B cell (primary cell): ENCODE results near the gene TNFRSF9. TPM values are rescaled to one million over a fixed set of nuclear protein-coding genes. Genes with fewer than 3 reads are reported as not detected.

Experiments
- ATAC-seq: fragments of 200-7000 bp; cut with Tn5 transposase; one replicate; pipeline ENCODE4 v1.10.0; 2021; ENCODE audit warnings: low read depth, mild to moderate bottlenecking, moderate number of reproducible peaks, moderate library complexity
- CTCF ChIA-PET: fragments of 350-600 bp; sonication (Branson Sonifier 250); formaldehyde crosslinking; loops from one replicate; lab custom pipeline; 2021; ENCODE audit warnings: antibody characterized with exemption, inconsistent platforms; lab: Charles Lee
- POLR2A ChIA-PET: fragments of 350-600 bp; sonication (Branson Sonifier 250); formaldehyde crosslinking; loops from one replicate; lab custom pipeline; 2021; ENCODE audit warnings: antibody characterized with exemption; lab: Charles Lee
- DNase-seq: peaks from one replicate; pipeline ENCODE4 v3.0.0; 2013
- H2AFZ ChIP-seq: 2 replicates; pipeline ENCODE4 v1.6.1; 2012; ENCODE audit warnings: mild to moderate bottlenecking, low read depth, low read length; ENCODE audit not compliant: insufficient read depth, poor library complexity, severe bottlenecking
- H3K27ac ChIP-seq, 2 donors: 1 replicate in 1 of 2; 2 replicates in 1 of 2; pipeline ENCODE4 v1.5.1; 2012 to 2013; ENCODE audit warnings: low read length in 2 of 2, mild to moderate bottlenecking in 2 of 2, moderate library complexity in 1 of 2
- H3K27me3 ChIP-seq, 4 experiments: fragments of 200-600 bp in 1 of 4; sonication (generic) in 1 of 4; replicated peaks in 1 of 4; 1 replicate in 2 of 4; 2 replicates in 2 of 4; pipeline versions ENCODE4 v1.6.1 to v1.7.0; 2013 to 2016; ENCODE audit warnings: low read length in 3 of 4, mild to moderate bottlenecking in 2 of 4, mixed read lengths in 1 of 4, moderate library complexity in 1 of 4; ENCODE audit not compliant: insufficient read depth in 4 of 4, control insufficient read depth in 3 of 4; ENCODE audit errors: control extremely low read depth in 1 of 4
- H3K36me3 ChIP-seq, 2 experiments: replicated peaks in 1 of 2; 1 replicate in 1 of 2; 2 replicates in 1 of 2; pipeline versions ENCODE4 v1.6.1 to v1.7.1; 2013; ENCODE audit warnings: low read length in 1 of 2; ENCODE audit not compliant: insufficient read depth in 2 of 2, control insufficient read depth in 1 of 2; ENCODE audit errors: control extremely low read depth in 1 of 2, extremely low read depth in 1 of 2
- H3K4me1 ChIP-seq, 2 donors: fragments of 200-600 bp in 1 of 2; sonication (generic) in 1 of 2; 1 replicate in 1 of 2; 2 replicates in 1 of 2; pipeline versions ENCODE4 v1.5.1 to v1.6.1; 2013 to 2017; ENCODE audit warnings: low read length in 2 of 2; ENCODE audit not compliant: control insufficient read depth in 2 of 2, insufficient read depth in 2 of 2
- H3K4me2 ChIP-seq: replicated peaks from 2 replicates; pipeline ENCODE3; 2012; ENCODE audit warnings: mild to moderate bottlenecking, low read depth, low read length; ENCODE audit not compliant: poor library complexity, severe bottlenecking
- H3K4me3 ChIP-seq, 5 experiments: fragments of 200-600 bp in 1 of 5; sonication (generic) in 1 of 5; 1 replicate in 3 of 5; 2 replicates in 2 of 5; pipeline versions ENCODE4 v1.5.1 to v1.7.0; 2011 to 2016; ENCODE audit warnings: low read length in 4 of 5, mild to moderate bottlenecking in 4 of 5, low read depth in 2 of 5, control low read depth in 1 of 5, moderate library complexity in 1 of 5; ENCODE audit not compliant: insufficient read depth in 1 of 5; ENCODE audit errors: control extremely low read depth in 1 of 5, extremely low read depth in 1 of 5
- H3K79me2 ChIP-seq: fragments of 200-600 bp; sonication (generic); one replicate; pipeline ENCODE4 v1.6.0; 2016; ENCODE audit warnings: low read length; ENCODE audit not compliant: control insufficient read depth, insufficient read depth
- H3K9ac ChIP-seq: fragments of 200-600 bp; sonication (generic); 2 replicates; pipeline ENCODE4 v1.6.1; 2017; ENCODE audit warnings: mild to moderate bottlenecking, low read length, moderate library complexity
- H3K9me3 ChIP-seq, 3 donors: one replicate each; pipeline versions ENCODE4 v1.6.1 to v1.7.1; 2013; ENCODE audit warnings: low read length in 2 of 3; ENCODE audit not compliant: control insufficient read depth in 2 of 3, insufficient read depth in 1 of 3; ENCODE audit errors: control extremely low read depth in 1 of 3
- H4K20me1 ChIP-seq: 2 replicates; pipeline ENCODE4 v1.6.0; 2012; ENCODE audit warnings: mild to moderate bottlenecking, low read length; ENCODE audit not compliant: insufficient read depth, control insufficient read depth, poor library complexity, severe bottlenecking
- H3K27ac Mint-ChIP-seq: one replicate; pipeline ENCODE4 v1.8.0; 2021; ENCODE audit warnings: mixed read lengths
- H3K27me3 Mint-ChIP-seq: one replicate; pipeline ENCODE4 v1.8.0; 2021; ENCODE audit warnings: mixed read lengths
- H3K4me1 Mint-ChIP-seq: one replicate; pipeline ENCODE4 v1.8.0; 2021; ENCODE audit warnings: mixed read lengths
- H3K4me3 Mint-ChIP-seq: one replicate; pipeline ENCODE4 v1.8.0; 2021; ENCODE audit warnings: mixed read lengths
- H3K9me3 Mint-ChIP-seq: one replicate; pipeline ENCODE4 v1.8.0; 2022; ENCODE audit warnings: mixed read lengths; ENCODE audit not compliant: insufficient read depth
- EZH2 ChIP-seq: IDR thresholded peaks from 2 replicates; pipeline ENCODE4 v1.6.1; 2012; ENCODE audit warnings: borderline replicate concordance, low read depth, mild to moderate bottlenecking, moderate library complexity, low read length; ENCODE audit not compliant: insufficient read depth, poor library complexity, severe bottlenecking
- WGBS: methylation state at CpG from one replicate; pipeline ENCODE4 v1.1.5; 2013; ENCODE audit warnings: missing lambda C conversion rate; ENCODE audit not compliant: insufficient coverage; 5-methylcytosine and 5-hydroxymethylcytosine counted together
- intact Hi-C: fragments of 100-400 bp; cut with micrococcal nuclease; formaldehyde crosslinking; loops from one replicate; pipeline ENCODE4 v1.10.0; 2022
- polyA plus RNA-seq: library from polyadenylated mRNA; depleted of rRNA; stranded (reverse); fragments of >200 nt; gene quantifications from 2 replicates; pipeline ENCODE4 v1.2.3, GENCODE V29; 2012
- total RNA-seq, 2 donors: library from RNA; stranded (reverse); fragments of 120-200 nt in 1 of 2; gene quantifications; 1 replicate in 1 of 2; 2 replicates in 1 of 2; pipeline versions ENCODE4 v1.2.3 to v1.2.4, GENCODE V29; 2013 to 2022
- TF ChIP-seq, protein P1 (sequence below): fragments of 200-600 bp; IDR thresholded peaks from one replicate; pipeline ENCODE4 v1.8.0; 2022; ENCODE audit warnings: antibody characterized with exemption, mild to moderate bottlenecking

The TNFRSF9 gene
- total and polyA plus RNA-seq, 2 donors (not counting 1 experiment from before 2014, with no cell fraction given): 0.01 to 0.44 TPM

DNA sequence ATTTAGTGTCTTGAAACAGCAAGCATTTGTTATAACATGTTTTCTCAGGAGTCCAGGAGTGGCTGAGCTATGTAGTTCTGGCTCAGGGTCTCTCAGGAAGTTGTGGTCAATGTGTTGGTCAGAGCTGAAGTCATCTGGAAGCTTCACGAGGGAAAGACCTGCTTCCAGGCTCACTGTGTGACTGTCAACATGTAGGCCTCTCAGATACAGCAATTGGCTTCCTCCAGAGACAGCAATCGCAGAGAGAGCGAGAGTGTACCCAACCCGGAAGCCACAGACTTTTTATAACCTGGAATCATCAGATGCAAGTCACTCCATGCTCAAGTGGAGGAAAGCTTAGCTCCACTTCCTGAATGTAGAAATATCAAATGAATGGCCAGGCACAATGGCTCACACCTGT, 40.9 kb downstream of the TNFRSF9 start:
- WGBS: 57% methylated on average over 4 of the region's 4 CpGs
- no peak overlapping the region for H3K4me3 Mint-ChIP-seq
- no peak overlapping the region for H3K27ac ChIP-seq
- no peak overlapping the region for H3K4me2 ChIP-seq
- H3K9ac ChIP-seq: no peak overlapping the region
- H3K9me3 ChIP-seq: no peaks in the 10 kb centered on the region
- H3K27ac Mint-ChIP-seq: no peak overlapping the region
- peaks cover 2% of the 10 kb centered on the region for H3K4me1 Mint-ChIP-seq
- no peak overlapping the region for H3K4me3 ChIP-seq
- intact Hi-C loops: no loop called here
- no peaks in the 10 kb centered on the region for H3K27me3 Mint-ChIP-seq
- H3K27me3 ChIP-seq: peaks cover 0 to 9% (median 0%) of the 10 kb centered on the region in 4 experiments
- no peaks in the 10 kb centered on the region for H3K36me3 ChIP-seq
- ATAC-seq (no peak), DNase-seq (no peak)
- H3K9me3 Mint-ChIP-seq: no peaks in the 10 kb centered on the region
- no peaks in the 10 kb centered on the region for H3K79me2 ChIP-seq
- ChIA-PET POLR2A (no interaction called here), CTCF (interaction anchor here (1.3 to 2.8 kb wide), 4 partner anchors 13 to 232 kb away, joined by 4 to 11 read pairs (median 6); no protein-coding TSS in a partner anchor)
- H3K4me1 ChIP-seq: peaks cover 3 to 6% of the 10 kb centered on the region in 2 donors
- no peak for TF ChIP-seq EZH2
- TF ChIP-seq, protein P1, sequence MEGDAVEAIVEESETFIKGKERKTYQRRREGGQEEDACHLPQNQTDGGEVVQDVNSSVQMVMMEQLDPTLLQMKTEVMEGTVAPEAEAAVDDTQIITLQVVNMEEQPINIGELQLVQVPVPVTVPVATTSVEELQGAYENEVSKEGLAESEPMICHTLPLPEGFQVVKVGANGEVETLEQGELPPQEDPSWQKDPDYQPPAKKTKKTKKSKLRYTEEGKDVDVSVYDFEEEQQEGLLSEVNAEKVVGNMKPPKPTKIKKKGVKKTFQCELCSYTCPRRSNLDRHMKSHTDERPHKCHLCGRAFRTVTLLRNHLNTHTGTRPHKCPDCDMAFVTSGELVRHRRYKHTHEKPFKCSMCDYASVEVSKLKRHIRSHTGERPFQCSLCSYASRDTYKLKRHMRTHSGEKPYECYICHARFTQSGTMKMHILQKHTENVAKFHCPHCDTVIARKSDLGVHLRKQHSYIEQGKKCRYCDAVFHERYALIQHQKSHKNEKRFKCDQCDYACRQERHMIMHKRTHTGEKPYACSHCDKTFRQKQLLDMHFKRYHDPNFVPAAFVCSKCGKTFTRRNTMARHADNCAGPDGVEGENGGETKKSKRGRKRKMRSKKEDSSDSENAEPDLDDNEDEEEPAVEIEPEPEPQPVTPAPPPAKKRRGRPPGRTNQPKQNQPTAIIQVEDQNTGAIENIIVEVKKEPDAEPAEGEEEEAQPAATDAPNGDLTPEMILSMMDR: no peak
- no peak overlapping the region for H2AFZ ChIP-seq
- no peaks in the 10 kb centered on the region for H4K20me1 ChIP-seq

DNA sequence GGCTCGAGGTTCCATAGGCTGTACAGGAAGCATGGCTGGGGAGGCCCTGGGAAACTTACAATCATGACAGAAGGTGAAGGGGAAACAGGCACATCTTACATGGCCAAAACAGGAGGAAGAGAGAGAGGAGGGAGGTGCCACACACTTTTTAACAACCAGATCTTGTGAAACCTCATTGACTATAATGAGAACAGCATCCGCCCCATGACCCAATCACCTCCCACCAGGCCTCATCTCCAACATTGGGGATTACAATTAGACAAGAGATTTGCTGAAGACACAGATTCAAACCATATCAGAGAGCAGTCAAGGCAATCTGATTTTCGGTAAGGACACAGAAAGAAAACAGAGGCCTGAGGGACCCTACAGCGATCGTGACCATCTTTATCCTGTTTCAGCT, 41.7 kb downstream of the TNFRSF9 start:
- Mint-ChIP-seq H3K4me3 (no peak overlapping the region), H3K27ac (no peak overlapping the region)

More for the DNA sequence above, 41.7 kb downstream of the TNFRSF9 start:
- intact Hi-C loops: no loop called here
- no peaks in the 10 kb centered on the region for H3K36me3 ChIP-seq
- no peaks in the 10 kb centered on the region for H4K20me1 ChIP-seq
- H3K27ac ChIP-seq: no peak overlapping the region
- CTCF ChIA-PET: interaction anchor here (1.3 to 1.9 kb wide), 2 partner anchors 146 to 231 kb away, joined by 4 to 7 read pairs; no protein-coding TSS in a partner anchor
- peaks cover 3 to 6% of the 10 kb centered on the region in 2 donors for H3K4me1 ChIP-seq
- DNase-seq: no peak
- no peak overlapping the region for H2AFZ ChIP-seq
- H3K9me3 Mint-ChIP-seq: no peaks in the 10 kb centered on the region
- H3K9me3 ChIP-seq: no peaks in the 10 kb centered on the region
- H3K9ac ChIP-seq: no peak overlapping the region
- POLR2A ChIA-PET: no interaction called here
- peaks cover 0 to 9% (median 0%) of the 10 kb centered on the region in 4 experiments for H3K27me3 ChIP-seq
- H3K27me3 Mint-ChIP-seq: no peaks in the 10 kb centered on the region
- ATAC-seq: no peak
- 40% methylated on average over 1 of the region's 5 CpGs for WGBS
- H3K4me2 ChIP-seq: no peak overlapping the region
- no peak overlapping the region for H3K4me3 ChIP-seq
- TF ChIP-seq, protein P1: no peak
- TF ChIP-seq EZH2: no peak
- H3K79me2 ChIP-seq: no peaks in the 10 kb centered on the region
- H3K4me1 Mint-ChIP-seq: peaks cover 2% of the 10 kb centered on the region
